ENCODE measurements around the gene NSMCE4A.

NSMCE4A gene

GRCh38 chr10:121988361-121989324, 13.6 kb upstream of the NSMCE4A start, which contains the start of gene TACC2:
Gene TACC2 (plus strand): TSS chr10:121989163. CDS start chr10:122021982, 32,819 bp downstream.
- Histone ChIP-seq H3K36me3 (ENCODE audit: control insufficient read depth in 4 of 4, insufficient read depth in 4 of 4, low read length in 3 of 4) (no peaks in the 10 kb centered on the region), H3K27ac (ENCODE audit: insufficient read depth in 1 of 2, low read depth in 1 of 2, low read length in 2 of 2, poor library complexity in 1 of 2, severe bottlenecking in 2 of 2) (no peak within 1 kb of the TSS), H3K4me1 (ENCODE audit: control extremely low read depth in 1 of 4, control insufficient read depth in 4 of 4, insufficient read depth in 4 of 4, low read length in 3 of 4) (no peaks in the 10 kb centered on the region), H3K9me3 (ENCODE audit: control extremely low read depth in 1 of 5, control insufficient read depth in 4 of 5, insufficient read depth in 2 of 5, low read depth in 1 of 5, low read length in 4 of 5) (peaks cover 0 to 16% (median 10%) of the 10 kb centered on the region in 5 experiments), H3K27me3 (replicated peaks in 2 of 5; ENCODE audit: control insufficient read depth in 4 of 5, insufficient read depth in 5 of 5, low read length in 4 of 5) (no peaks in the 10 kb centered on the region), H3K4me3 (ENCODE audit: control insufficient read depth in 1 of 7, extremely low read depth in 1 of 7, insufficient read depth in 4 of 7, low read depth in 2 of 7, low read length in 6 of 7) (no peak within 1 kb of the TSS)
- DNase-seq = no peak
- POLR2A ChIA-PET = no interaction called here
- 95% methylated on average over 11 of the region's 15 CpGs for WGBS (ENCODE audit: insufficient coverage)
- CTCF ChIA-PET = no interaction called here

GRCh38 chr10:121984463-121984862, 9.4 kb upstream of the NSMCE4A start:
- DNase-seq = no peak
- Histone ChIP-seq H3K9me3 (ENCODE audit: control extremely low read depth in 1 of 5, control insufficient read depth in 4 of 5, insufficient read depth in 2 of 5, low read depth in 1 of 5, low read length in 4 of 5) (peaks cover 0 to 16% (median 13%) of the 10 kb centered on the region in 5 experiments), H3K4me3 (ENCODE audit: control insufficient read depth in 1 of 7, extremely low read depth in 1 of 7, insufficient read depth in 4 of 7, low read depth in 2 of 7, low read length in 6 of 7) (no peak overlapping the region), H3K4me1 (ENCODE audit: control extremely low read depth in 1 of 4, control insufficient read depth in 4 of 4, insufficient read depth in 4 of 4, low read length in 3 of 4) (no peaks in the 10 kb centered on the region), H3K27ac (ENCODE audit: insufficient read depth in 1 of 2, low read depth in 1 of 2, low read length in 2 of 2, poor library complexity in 1 of 2, severe bottlenecking in 2 of 2) (no peak overlapping the region), H3K36me3 (ENCODE audit: control insufficient read depth in 4 of 4, insufficient read depth in 4 of 4, low read length in 3 of 4) (no peaks in the 10 kb centered on the region), H3K27me3 (replicated peaks in 2 of 5; ENCODE audit: control insufficient read depth in 4 of 5, insufficient read depth in 5 of 5, low read length in 4 of 5) (no peaks in the 10 kb centered on the region)
- 80% methylated on average over 2 of the region's 2 CpGs for WGBS (ENCODE audit: insufficient coverage)
- ChIA-PET CTCF (interaction anchor here (0.6 kb wide), 2 partner anchors 12 to 133 kb away, joined by 3 read pairs; no protein-coding TSS in a partner anchor), POLR2A (no interaction called here)

DNA sequence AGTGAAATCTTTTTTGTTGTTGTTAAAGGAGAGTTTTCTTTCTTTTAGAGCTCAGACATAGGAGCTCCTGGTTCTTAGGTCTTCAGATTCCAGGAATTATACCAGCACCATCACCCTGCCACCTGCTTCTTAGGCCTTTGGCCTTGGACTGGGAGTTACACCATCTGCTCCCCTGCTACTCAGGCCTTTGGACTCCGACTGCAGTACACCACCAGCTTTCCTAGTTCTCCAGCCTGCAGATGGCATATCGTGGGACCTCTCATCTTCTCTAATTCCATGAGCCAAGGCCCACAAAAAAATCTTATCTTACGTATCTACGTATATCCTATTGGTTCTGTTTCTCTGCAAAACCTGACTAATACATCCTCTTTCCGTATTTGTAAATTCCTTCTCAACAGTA, 8.8 kb upstream of the NSMCE4A start:
- Histone ChIP-seq H3K27me3 (replicated peaks in 2 of 5; ENCODE audit: control insufficient read depth in 4 of 5, insufficient read depth in 5 of 5, low read length in 4 of 5) (no peaks in the 10 kb centered on the region), H3K9me3 (ENCODE audit: control extremely low read depth in 1 of 5, control insufficient read depth in 4 of 5, insufficient read depth in 2 of 5, low read depth in 1 of 5, low read length in 4 of 5) (peaks cover 0 to 16% (median 13%) of the 10 kb centered on the region in 5 experiments), H3K27ac (ENCODE audit: insufficient read depth in 1 of 2, low read depth in 1 of 2, low read length in 2 of 2, poor library complexity in 1 of 2, severe bottlenecking in 2 of 2) (no peak overlapping the region), H3K36me3 (ENCODE audit: control insufficient read depth in 4 of 4, insufficient read depth in 4 of 4, low read length in 3 of 4) (no peaks in the 10 kb centered on the region), H3K4me3 (ENCODE audit: control insufficient read depth in 1 of 7, extremely low read depth in 1 of 7, insufficient read depth in 4 of 7, low read depth in 2 of 7, low read length in 6 of 7) (no peak overlapping the region), H3K4me1 (ENCODE audit: control extremely low read depth in 1 of 4, control insufficient read depth in 4 of 4, insufficient read depth in 4 of 4, low read length in 3 of 4) (no peaks in the 10 kb centered on the region)
- CTCF ChIA-PET = interaction anchor here (0.6 kb wide), 1 partner anchor 12 kb away, joined by 3 read pairs; no protein-coding TSS in a partner anchor
- POLR2A ChIA-PET = no interaction called here
- WGBS (ENCODE audit: insufficient coverage) = 100% methylated on average over 5 of the region's 5 CpGs
- DNase-seq = no peak

- no peak for DNase-seq
- Histone ChIP-seq H3K4me3 (ENCODE audit: control insufficient read depth in 1 of 7, extremely low read depth in 1 of 7, insufficient read depth in 4 of 7, low read depth in 2 of 7, low read length in 6 of 7) (no peak overlapping the region), H3K36me3 (ENCODE audit: control insufficient read depth in 4 of 4, insufficient read depth in 4 of 4, low read length in 3 of 4) (no peaks in the 10 kb centered on the region), H3K27ac (ENCODE audit: insufficient read depth in 1 of 2, low read depth in 1 of 2, low read length in 2 of 2, poor library complexity in 1 of 2, severe bottlenecking in 2 of 2) (no peak overlapping the region), H3K27me3 (replicated peaks in 2 of 5; ENCODE audit: control insufficient read depth in 4 of 5, insufficient read depth in 5 of 5, low read length in 4 of 5) (no peaks in the 10 kb centered on the region), H3K4me1 (ENCODE audit: control extremely low read depth in 1 of 4, control insufficient read depth in 4 of 4, insufficient read depth in 4 of 4, low read length in 3 of 4) (no peaks in the 10 kb centered on the region), H3K9me3 (ENCODE audit: control extremely low read depth in 1 of 5, control insufficient read depth in 4 of 5, insufficient read depth in 2 of 5, low read depth in 1 of 5, low read length in 4 of 5) (peaks cover 0 to 16% (median 14%) of the 10 kb centered on the region in 5 experiments)
- ChIA-PET POLR2A (no interaction called here), CTCF (interaction anchor here (0.5 kb wide), 1 partner anchor 47 kb away, joined by 3 read pairs; no protein-coding TSS in a partner anchor)
- no CpG with 5 or more reads among the region's 2 CpGs for WGBS (ENCODE audit: insufficient coverage)
Measured at GRCh38 chr10:121981346-121981745, 6.3 kb upstream of the NSMCE4A start.

DNA sequence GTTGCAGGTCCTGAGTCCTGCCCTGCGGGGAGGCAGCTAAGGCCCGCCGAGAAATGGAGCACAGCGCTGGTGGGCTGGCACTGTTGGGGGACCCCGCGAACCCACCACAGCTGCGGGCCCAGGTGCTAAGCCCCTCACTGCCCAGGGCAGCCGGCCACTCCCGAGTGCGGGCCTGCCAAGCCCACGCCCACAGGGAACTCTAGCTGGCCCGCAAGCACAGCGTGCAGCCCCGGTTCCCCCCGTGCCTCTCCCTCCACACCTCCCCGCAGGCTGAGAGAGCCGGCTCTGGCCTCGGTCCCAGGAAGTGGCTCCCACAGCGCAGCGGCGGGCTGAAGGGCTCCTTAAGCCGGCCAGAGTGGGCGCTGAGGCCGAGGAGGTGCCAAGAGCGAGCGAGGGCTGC, 3.5 kb upstream of the NSMCE4A start:
- Histone ChIP-seq H3K27me3 (replicated peaks in 2 of 5; ENCODE audit: control insufficient read depth in 4 of 5, insufficient read depth in 5 of 5, low read length in 4 of 5) (no peaks in the 10 kb centered on the region), H3K9me3 (ENCODE audit: control extremely low read depth in 1 of 5, control insufficient read depth in 4 of 5, insufficient read depth in 2 of 5, low read depth in 1 of 5, low read length in 4 of 5) (peaks cover 0 to 12% (median 8%) of the 10 kb centered on the region in 5 experiments), H3K36me3 (ENCODE audit: control insufficient read depth in 4 of 4, insufficient read depth in 4 of 4, low read length in 3 of 4) (no peaks in the 10 kb centered on the region), H3K4me3 (ENCODE audit: control insufficient read depth in 1 of 7, extremely low read depth in 1 of 7, insufficient read depth in 4 of 7, low read depth in 2 of 7, low read length in 6 of 7) (no peak overlapping the region), H3K4me1 (ENCODE audit: control extremely low read depth in 1 of 4, control insufficient read depth in 4 of 4, insufficient read depth in 4 of 4, low read length in 3 of 4) (peaks cover 4 to 11% (median 9%) of the 10 kb centered on the region in 4 experiments), H3K27ac (ENCODE audit: insufficient read depth in 1 of 2, low read depth in 1 of 2, low read length in 2 of 2, poor library complexity in 1 of 2, severe bottlenecking in 2 of 2) (no peak overlapping the region)
- over 99% methylated on average over 24 of the region's 26 CpGs for WGBS (ENCODE audit: insufficient coverage)
- no peak for DNase-seq
- ChIA-PET POLR2A (no interaction called here), CTCF (no interaction called here)

- H3K36me3 ChIP-seq (ENCODE audit: control insufficient read depth in 4 of 4, insufficient read depth in 4 of 4, low read length in 3 of 4) = peaks cover under 1 to 9% (median 6%) of the 10 kb centered on the region in 4 experiments
- no peak overlapping the region for H3K4me3 ChIP-seq (ENCODE audit: control insufficient read depth in 1 of 7, extremely low read depth in 1 of 7, insufficient read depth in 4 of 7, low read depth in 2 of 7, low read length in 6 of 7)
- no peaks in the 10 kb centered on the region for H3K27me3 ChIP-seq (replicated peaks in 2 of 5; ENCODE audit: control insufficient read depth in 4 of 5, insufficient read depth in 5 of 5, low read length in 4 of 5)
- H3K4me1 ChIP-seq (ENCODE audit: control extremely low read depth in 1 of 4, control insufficient read depth in 4 of 4, insufficient read depth in 4 of 4, low read length in 3 of 4) = peaks cover 4 to 15% (median 13%) of the 10 kb centered on the region in 4 experiments
- WGBS (ENCODE audit: insufficient coverage) = 98% methylated on average over 4 of the region's 6 CpGs
- no peak overlapping the region for H3K27ac ChIP-seq (ENCODE audit: insufficient read depth in 1 of 2, low read depth in 1 of 2, low read length in 2 of 2, poor library complexity in 1 of 2, severe bottlenecking in 2 of 2)
- CTCF ChIA-PET = no interaction called here
- peaks cover 0 to 12% (median 6%) of the 10 kb centered on the region in 5 experiments for H3K9me3 ChIP-seq (ENCODE audit: control extremely low read depth in 1 of 5, control insufficient read depth in 4 of 5, insufficient read depth in 2 of 5, low read depth in 1 of 5, low read length in 4 of 5)
- POLR2A ChIA-PET = no interaction called here
- DNase-seq = no peak
Measured at GRCh38 chr10:121976607-121977006, 1.6 kb upstream of the NSMCE4A start.

Measured in common myeloid progenitor, CD34-positive (primary cell).